Measurements from ENCODE around the gene CTNNA3. TPM values are rescaled to one million over a fixed set of nuclear protein-coding genes. Genes with fewer than 3 reads are reported as not detected.

The CTNNA3 gene
- total and polyA plus RNA-seq, 9 donors, result 4.1 to 18.8 (median 6.3) TPM

DNA sequence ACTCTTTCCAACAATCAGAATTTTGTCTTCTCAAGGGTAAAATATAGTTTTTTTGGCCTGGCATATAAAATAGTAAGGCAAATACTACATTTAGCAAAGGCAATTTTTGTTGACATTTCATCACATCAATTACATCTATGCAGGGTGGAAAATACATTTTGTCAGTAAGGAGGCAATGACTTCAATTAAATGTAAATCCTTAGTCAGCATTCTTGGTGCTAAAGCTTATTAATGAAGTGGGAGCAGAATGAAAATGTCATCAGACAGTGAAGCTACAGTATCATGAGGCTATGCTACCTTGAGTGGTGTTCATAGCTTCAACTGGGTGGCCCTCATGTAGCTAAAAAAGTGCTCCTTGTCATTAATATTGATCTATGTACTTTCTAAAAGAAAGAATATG is 761.3 kb downstream of the CTNNA3 start:
- H3K4me1 ChIP-seq (ENCODE audit: control insufficient read depth, insufficient read depth, low read length), result no peaks in the 10 kb centered on the region
- no peak overlapping the region for H3K27ac ChIP-seq (ENCODE audit: low read length)
- no peaks in the 10 kb centered on the region for H3K9me3 ChIP-seq (replicated peaks; ENCODE audit: control insufficient read depth, low read depth, low read length)

GRCh38 chr10:66931949-66932343 is 764.0 kb downstream of the CTNNA3 start:
- WGBS (ENCODE audit: insufficient coverage), result no CpG with 5 or more reads among the region's 3 CpGs

More for the DNA sequence above, 761.3 kb downstream of the CTNNA3 start:
- no peaks in the 10 kb centered on the region for H3K36me3 ChIP-seq (ENCODE audit: control insufficient read depth, insufficient read depth, low read length)
- DNase-seq, result no peak
- no peaks in the 10 kb centered on the region for H3K27me3 ChIP-seq (ENCODE audit: control insufficient read depth, insufficient read depth, low read length)
- H3K4me3 ChIP-seq (ENCODE audit: low read length), result no peak overlapping the region

GRCh38 chr10:66931340-66931948 is 764.6 kb downstream of the CTNNA3 start:
- no peak overlapping the region for H3K4me3 ChIP-seq (ENCODE audit: low read length)
- H3K4me1 ChIP-seq (ENCODE audit: control insufficient read depth, insufficient read depth, low read length), result no peaks in the 10 kb centered on the region
- H3K9me3 ChIP-seq (replicated peaks; ENCODE audit: control insufficient read depth, low read depth, low read length), result no peaks in the 10 kb centered on the region
- DNase-seq, result peak; percentile 77
- H3K36me3 ChIP-seq (ENCODE audit: control insufficient read depth, insufficient read depth, low read length), result no peaks in the 10 kb centered on the region
- H3K27me3 ChIP-seq (ENCODE audit: control insufficient read depth, insufficient read depth, low read length), result peaks cover 14% of the 10 kb centered on the region
- WGBS (ENCODE audit: insufficient coverage), result no CpG with 5 or more reads among the region's 5 CpGs
- H3K27ac ChIP-seq (ENCODE audit: low read length), result no peak overlapping the region

More at GRCh38 chr10:66931949-66932343, 764.0 kb downstream of the CTNNA3 start:
- Histone ChIP-seq H3K9me3 (replicated peaks; ENCODE audit: control insufficient read depth, low read depth, low read length) (no peaks in the 10 kb centered on the region), H3K27me3 (ENCODE audit: control insufficient read depth, insufficient read depth, low read length) (peaks cover 12% of the 10 kb centered on the region), H3K36me3 (ENCODE audit: control insufficient read depth, insufficient read depth, low read length) (no peaks in the 10 kb centered on the region), H3K27ac (ENCODE audit: low read length) (no peak overlapping the region), H3K4me3 (ENCODE audit: low read length) (no peak overlapping the region), H3K4me1 (ENCODE audit: control insufficient read depth, insufficient read depth, low read length) (no peaks in the 10 kb centered on the region)
- DNase-seq, result no peak

GRCh38 chr10:66929375-66929774 is 766.6 kb downstream of the CTNNA3 start:
- Histone ChIP-seq H3K36me3 (ENCODE audit: control insufficient read depth, insufficient read depth, low read length) (no peaks in the 10 kb centered on the region), H3K27ac (ENCODE audit: low read length) (no peak overlapping the region), H3K4me1 (ENCODE audit: control insufficient read depth, insufficient read depth, low read length) (peaks cover 3% of the 10 kb centered on the region), H3K27me3 (ENCODE audit: control insufficient read depth, insufficient read depth, low read length) (peaks cover 14% of the 10 kb centered on the region), H3K9me3 (replicated peaks; ENCODE audit: control insufficient read depth, low read depth, low read length) (no peaks in the 10 kb centered on the region), H3K4me3 (ENCODE audit: low read length) (no peak overlapping the region)
- no peak for DNase-seq
- no CpG with 5 or more reads among the region's 5 CpGs for WGBS (ENCODE audit: insufficient coverage)

- Histone ChIP-seq H3K9me3 (replicated peaks; ENCODE audit: control insufficient read depth, low read depth, low read length) (no peaks in the 10 kb centered on the region), H3K36me3 (ENCODE audit: control insufficient read depth, insufficient read depth, low read length) (no peaks in the 10 kb centered on the region), H3K27ac (ENCODE audit: low read length) (no peak overlapping the region), H3K27me3 (ENCODE audit: control insufficient read depth, insufficient read depth, low read length) (peaks cover 14% of the 10 kb centered on the region), H3K4me1 (ENCODE audit: control insufficient read depth, insufficient read depth, low read length) (peaks cover 3% of the 10 kb centered on the region), H3K4me3 (ENCODE audit: low read length) (peak overlapping the region; percentile 41)
- WGBS (ENCODE audit: insufficient coverage), result 40% methylated on average over 1 of the region's 3 CpGs
- peak; percentile 16 for DNase-seq
Observed at GRCh38 chr10:66928776-66929175, 767.2 kb downstream of the CTNNA3 start.

DNA sequence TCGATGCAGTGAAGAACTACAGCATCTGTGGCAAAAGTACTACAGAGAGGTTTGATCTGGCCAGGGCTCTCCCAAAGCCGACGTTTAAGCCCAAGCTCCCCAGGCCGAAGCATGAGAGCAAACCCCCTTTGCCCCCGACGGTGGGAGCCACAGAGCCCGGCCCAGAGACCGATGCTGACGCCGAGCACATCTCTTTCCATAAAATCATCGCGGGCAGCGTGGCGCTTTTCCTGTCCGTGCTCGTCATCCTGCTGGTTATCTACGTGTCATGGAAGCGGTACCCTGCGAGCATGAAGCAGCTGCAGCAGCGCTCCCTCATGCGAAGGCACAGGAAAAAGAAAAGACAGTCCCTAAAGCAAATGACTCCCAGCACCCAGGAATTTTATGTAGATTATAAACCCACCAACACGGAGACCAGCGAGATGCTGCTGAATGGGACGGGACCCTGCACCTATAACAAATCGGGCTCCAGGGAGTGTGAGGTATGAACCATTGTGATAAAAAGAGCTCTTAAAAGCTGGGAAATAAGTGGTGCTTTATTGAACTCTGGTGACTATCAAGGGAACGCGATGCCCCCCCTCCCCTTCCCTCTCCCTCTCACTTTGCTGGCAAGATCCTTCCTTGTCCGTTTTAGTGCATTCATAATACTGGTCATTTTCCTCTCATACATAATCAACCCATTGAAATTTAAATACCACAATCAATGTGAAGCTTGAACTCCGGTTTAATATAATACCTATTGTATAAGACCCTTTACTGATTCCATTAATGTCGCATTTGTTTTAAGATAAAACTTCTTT is 767.8 kb downstream of the CTNNA3 start:
- no peaks in the 10 kb centered on the region for H3K9me3 ChIP-seq (replicated peaks; ENCODE audit: control insufficient read depth, low read depth, low read length)
- peak overlapping the region; percentile 41 for H3K4me3 ChIP-seq (ENCODE audit: low read length)
- peaks cover 14% of the 10 kb centered on the region for H3K27me3 ChIP-seq (ENCODE audit: control insufficient read depth, insufficient read depth, low read length)
- H3K27ac ChIP-seq (ENCODE audit: low read length), result peak overlapping the region; percentile 60
- H3K4me1 ChIP-seq (ENCODE audit: control insufficient read depth, insufficient read depth, low read length), result peaks cover 3% of the 10 kb centered on the region
- peak; percentile 73 for DNase-seq
- 3% methylated on average over 17 of the region's 30 CpGs for WGBS (ENCODE audit: insufficient coverage)
- no peaks in the 10 kb centered on the region for H3K36me3 ChIP-seq (ENCODE audit: control insufficient read depth, insufficient read depth, low read length)

GRCh38 chr10:66927251-66927935 is 768.6 kb downstream of the CTNNA3 start:
- DNase-seq, result peak; percentile 41
- Histone ChIP-seq H3K4me3 (ENCODE audit: low read length) (peak overlapping the region; percentile 41), H3K9me3 (replicated peaks; ENCODE audit: control insufficient read depth, low read depth, low read length) (no peaks in the 10 kb centered on the region), H3K4me1 (ENCODE audit: control insufficient read depth, insufficient read depth, low read length) (peaks cover 3% of the 10 kb centered on the region), H3K27ac (ENCODE audit: low read length) (peak overlapping the region; percentile 60), H3K27me3 (ENCODE audit: control insufficient read depth, insufficient read depth, low read length) (peaks cover 14% of the 10 kb centered on the region), H3K36me3 (ENCODE audit: control insufficient read depth, insufficient read depth, low read length) (no peaks in the 10 kb centered on the region)
- 66% methylated on average over 9 of the region's 11 CpGs for WGBS (ENCODE audit: insufficient coverage)

- Histone ChIP-seq H3K4me1 (ENCODE audit: control insufficient read depth, insufficient read depth, low read length) (peaks cover 3% of the 10 kb centered on the region), H3K4me3 (ENCODE audit: low read length) (no peak overlapping the region), H3K36me3 (ENCODE audit: control insufficient read depth, insufficient read depth, low read length) (no peaks in the 10 kb centered on the region), H3K27me3 (ENCODE audit: control insufficient read depth, insufficient read depth, low read length) (peaks cover 14% of the 10 kb centered on the region), H3K27ac (ENCODE audit: low read length) (no peak overlapping the region), H3K9me3 (replicated peaks; ENCODE audit: control insufficient read depth, low read depth, low read length) (no peaks in the 10 kb centered on the region)
- DNase-seq, result no peak
- 88% methylated on average over 4 of the region's 5 CpGs for WGBS (ENCODE audit: insufficient coverage)
Observed at GRCh38 chr10:66926841-66927240, 769.2 kb downstream of the CTNNA3 start.

GRCh38 chr10:66925896-66926715 is 769.9 kb downstream of the CTNNA3 start, which contains the start of gene LRRTM3:
TSS of gene LRRTM3 (plus strand) at chr10:66926036.
- Histone ChIP-seq H3K4me1 (ENCODE audit: control insufficient read depth, insufficient read depth, low read length) (peaks cover 3% of the 10 kb centered on the region), H3K36me3 (ENCODE audit: control insufficient read depth, insufficient read depth, low read length) (no peaks in the 10 kb centered on the region), H3K4me3 (ENCODE audit: low read length) (peak within 1 kb of the TSS; percentile 36), H3K27me3 (ENCODE audit: control insufficient read depth, insufficient read depth, low read length) (peaks cover 14% of the 10 kb centered on the region), H3K27ac (ENCODE audit: low read length) (no peak within 1 kb of the TSS), H3K9me3 (replicated peaks; ENCODE audit: control insufficient read depth, low read depth, low read length) (no peaks in the 10 kb centered on the region)
- peak; percentile 93 for DNase-seq
- 0% methylated on average over 6 of the region's 16 CpGs for WGBS (ENCODE audit: insufficient coverage)

Data from muscle of leg (tissue), 11 donors.